HepG2 (cell line): ENCODE measurements around the gene TUBB3. TPM values are rescaled to one million over a fixed set of nuclear protein-coding genes. Genes with fewer than 3 reads are reported as not detected.

ENCODE experiments used
- BCLAF1 ChIP-seq: fragments of 450-650 bp; IDR thresholded peaks from 2 replicates; pipeline ENCODE4 v1.6.1; 2017; ENCODE audit warnings: mild to moderate bottlenecking
- ETS1 ChIP-seq: sonication (generic); formaldehyde crosslinking; IDR thresholded peaks from 2 replicates; pipeline ENCODE4 v1.4.0; 2020; ENCODE audit warnings: missing genetic modification reagents
- FOXK1 ChIP-seq: sonication (generic); formaldehyde crosslinking; IDR thresholded peaks from 2 replicates; pipeline ENCODE4 v1.4.0; 2020; ENCODE audit warnings: low read depth, missing genetic modification reagents, borderline replicate concordance
- HNRNPK ChIP-seq: fragments of 200-400 bp; formaldehyde crosslinking; IDR thresholded peaks from 2 replicates; pipeline ENCODE4 v1.6.1; 2018; ENCODE audit warnings: low read length, low read depth, moderate library complexity, mild to moderate bottlenecking; ENCODE audit not compliant: poor library complexity, severe bottlenecking
- KDM5A ChIP-seq: fragments of 200-600 bp; sonication (generic); IDR thresholded peaks from 2 replicates; pipeline ENCODE4 v1.7.0; 2018; ENCODE audit warnings: antibody characterized with exemption, mild to moderate bottlenecking, low read length, borderline replicate concordance
- KIAA2018 ChIP-seq: sonication (generic); formaldehyde crosslinking; IDR thresholded peaks from 2 replicates; pipeline ENCODE4 v1.5.0; 2020; ENCODE audit warnings: mild to moderate bottlenecking, missing genetic modification reagents, borderline replicate concordance
- MED8 ChIP-seq: sonication (generic); formaldehyde crosslinking; IDR thresholded peaks from 2 replicates; pipeline ENCODE4 v1.8.1; 2023; ENCODE audit warnings: mild to moderate bottlenecking, missing genetic modification reagents; ENCODE audit not compliant: insufficient replicate concordance
- MIER2 ChIP-seq: IDR thresholded peaks from 2 replicates; pipeline ENCODE4 v1.6.1; 2016; ENCODE audit warnings: missing biosample characterization, missing genetic modification reagents
- MYC ChIP-seq: sonication (generic); formaldehyde crosslinking; IDR thresholded peaks from 2 replicates; pipeline ENCODE4 v1.9.0; 2021; ENCODE audit warnings: missing genetic modification reagents, borderline replicate concordance
- U2AF1 ChIP-seq: fragments of 200-400 bp; formaldehyde crosslinking; optimal IDR thresholded peaks from 2 replicates; pipeline ENCODE3; 2017; ENCODE audit warnings: mild to moderate bottlenecking, low read depth, low read length
- ZBTB8A ChIP-seq: sonication (generic); formaldehyde crosslinking; IDR thresholded peaks from 2 replicates; pipeline ENCODE4 v1.4.0; 2020; ENCODE audit warnings: mild to moderate bottlenecking, low read depth, missing genetic modification reagents, borderline replicate concordance
- polyA plus RNA-seq, 8 experiments: library from polyadenylated mRNA; depleted of rRNA in 3 of 8; stranded (reverse) in 7 of 8; unstranded in 1 of 8; fragments of >200 nt; fragmentation: Illumina TruSeq in 4 of 8; extraction: Trizol in 4 of 8; gene quantifications; 2 replicates each; pipeline versions ENCODE4 v1.2.1 to v1.2.3, GENCODE V29; 2011 to 2016; ENCODE audit warnings: low read depth in 4 of 8, missing spikeins in 1 of 8, mixed read lengths in 1 of 8; ENCODE audit not compliant: insufficient read depth in 1 of 8
- total RNA-seq, 5 experiments: library from RNA; depleted of rRNA; stranded (reverse); fragments of >200 nt; fragmentation: Illumina TruSeq; extraction: Trizol; gene quantifications; 2 replicates each; pipeline ENCODE4 v1.2.3, GENCODE V29; 2016; ENCODE audit warnings: low read depth in 1 of 5
- TF ChIP-seq, protein P1 (sequence below): sonication (generic); formaldehyde crosslinking; IDR thresholded peaks from 2 replicates; pipeline ENCODE4 v1.8.1; 2023; ENCODE audit warnings: mild to moderate bottlenecking, missing genetic modification reagents
- TF ChIP-seq, protein P2 (sequence below): sonication (generic); IDR thresholded peaks from 2 replicates; pipeline ENCODE4 v1.6.1; 2016; ENCODE audit warnings: low read depth, borderline replicate concordance

The TUBB3 gene
- total and polyA plus RNA-seq, 2 of the 13 experiments (the other 11 are each of a cell fraction or from before 2014, with no cell fraction given), result 110 to 185 TPM

DNA sequence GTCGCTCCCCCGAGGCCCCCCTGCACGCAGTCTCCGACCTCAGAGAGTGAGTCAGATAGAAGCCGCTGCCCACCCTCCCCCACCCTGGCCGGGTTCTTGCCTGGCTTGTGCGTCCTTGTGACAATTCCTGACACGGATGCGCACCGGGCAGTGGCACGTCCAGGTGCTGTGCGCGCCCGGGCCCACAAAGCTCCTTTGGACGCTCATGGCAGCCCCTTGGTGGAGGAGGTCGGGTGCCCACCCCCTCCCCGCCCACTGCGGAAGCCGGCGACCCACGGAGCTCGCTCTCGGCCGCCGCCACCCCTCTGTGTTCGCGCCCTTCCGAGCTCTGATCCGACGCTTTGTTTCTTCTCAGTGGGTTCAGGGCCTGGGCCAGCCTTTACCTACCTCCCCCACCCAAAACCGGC, 662 bp upstream of the TUBB3 start (continued):
- TF ChIP-seq KDM5A, result peak; percentile 68; the same call in 1 of the 2 replicates
- TF ChIP-seq BCLAF1, result no peak
- no peak for TF ChIP-seq MIER2 (CRISPR knock-in tag)
- TF ChIP-seq, protein P1, sequence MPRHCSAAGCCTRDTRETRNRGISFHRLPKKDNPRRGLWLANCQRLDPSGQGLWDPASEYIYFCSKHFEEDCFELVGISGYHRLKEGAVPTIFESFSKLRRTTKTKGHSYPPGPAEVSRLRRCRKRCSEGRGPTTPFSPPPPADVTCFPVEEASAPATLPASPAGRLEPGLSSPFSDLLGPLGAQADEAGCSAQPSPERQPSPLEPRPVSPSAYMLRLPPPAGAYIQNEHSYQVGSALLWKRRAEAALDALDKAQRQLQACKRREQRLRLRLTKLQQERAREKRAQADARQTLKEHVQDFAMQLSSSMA (CRISPR knock-in tag), result peak; percentile 32; the same call in 1 of the 2 replicates
- TF ChIP-seq, protein P2, sequence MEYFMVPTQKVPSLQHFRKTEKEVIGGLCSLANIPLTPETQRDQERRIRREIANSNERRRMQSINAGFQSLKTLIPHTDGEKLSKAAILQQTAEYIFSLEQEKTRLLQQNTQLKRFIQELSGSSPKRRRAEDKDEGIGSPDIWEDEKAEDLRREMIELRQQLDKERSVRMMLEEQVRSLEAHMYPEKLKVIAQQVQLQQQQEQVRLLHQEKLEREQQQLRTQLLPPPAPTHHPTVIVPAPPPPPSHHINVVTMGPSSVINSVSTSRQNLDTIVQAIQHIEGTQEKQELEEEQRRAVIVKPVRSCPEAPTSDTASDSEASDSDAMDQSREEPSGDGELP, result peak; percentile 14; the same call in 1 of the 2 replicates
- no peak for TF ChIP-seq MED8 (CRISPR knock-in tag)
- TF ChIP-seq MYC (CRISPR knock-in tag), result peak; percentile 46; the same call in 1 of the 2 replicates
- no peak for TF ChIP-seq ZBTB8A
- no peak; the same call in 1 of the 2 replicates for TF ChIP-seq FOXK1
- TF ChIP-seq KIAA2018 (CRISPR knock-in tag), result no peak
- no peak for TF ChIP-seq HNRNPK
- TF ChIP-seq U2AF1, result no peak
- peak; percentile 78; the same call in 1 of the 2 replicates for TF ChIP-seq ETS1 (CRISPR knock-in tag)
